Measurements from ENCODE around the gene CDC14A.
"Not testable (repeated sequence)": the region's sequence is repeated elsewhere in the genome, so short reads cannot be mapped to it uniquely, and the experiment has no call there.

DNA sequence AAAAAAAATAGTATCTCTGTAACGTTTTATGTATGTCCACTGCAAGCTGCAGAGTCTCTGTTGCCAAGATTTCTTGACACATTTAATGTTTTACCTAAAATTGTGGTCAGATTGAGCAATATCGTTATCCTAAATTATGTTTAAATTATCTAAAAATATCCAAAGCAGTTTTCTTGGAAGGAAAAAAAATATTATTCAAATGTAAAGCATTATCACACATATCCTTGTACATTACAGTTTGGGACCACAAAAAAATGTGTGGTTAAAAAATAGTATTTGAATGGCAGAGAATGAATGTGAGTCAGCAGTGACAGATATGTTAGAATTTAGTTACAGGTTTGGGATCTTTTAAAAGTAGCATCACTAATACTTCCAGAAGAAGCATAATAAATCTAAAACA, 21.2 kb upstream of the CDC14A start:
- TF ChIP-seq POLR2A (IDR thresholded peaks at IDR 0.05; ENCODE audit: low read depth, low read length); POU2F2 (IDR thresholded peaks at IDR 0.05; ENCODE audit: low read depth, low read length); TAF1 (IDR thresholded peaks at IDR 0.05; ENCODE audit: low read depth, low read length); POLR2AphosphoS5 (IDR thresholded peaks at IDR 0.05; ENCODE audit: low read depth, low read length); SPI1 (IDR thresholded peaks at IDR 0.05; ENCODE audit: low read depth, low read length); PAX5 (IDR thresholded peaks at IDR 0.05; ENCODE audit: insufficient read depth, low read length, severe bottlenecking): not testable (repeated sequence)

All from GM12891 (cell line).